Renal cortical epithelial cell (primary cell): ENCODE results near the gene ST3GAL4. TPM values are rescaled to one million over a fixed set of nuclear protein-coding genes. Genes with fewer than 3 reads are reported as not detected.

Experiments used
- DNase-seq: peaks from one replicate; pipeline ENCODE4 v3.0.0-alpha.2; 2011; ENCODE audit warnings: low read depth
- total RNA-seq: library from RNA; depleted of rRNA; stranded (reverse); fragments of >200 nt; gene quantifications from 2 replicates; pipeline ENCODE4 v1.2.3, GENCODE V29; 2014

The ST3GAL4 gene
- total RNA-seq, 1 donor from 2014 or later = 17.8 TPM

DNA sequence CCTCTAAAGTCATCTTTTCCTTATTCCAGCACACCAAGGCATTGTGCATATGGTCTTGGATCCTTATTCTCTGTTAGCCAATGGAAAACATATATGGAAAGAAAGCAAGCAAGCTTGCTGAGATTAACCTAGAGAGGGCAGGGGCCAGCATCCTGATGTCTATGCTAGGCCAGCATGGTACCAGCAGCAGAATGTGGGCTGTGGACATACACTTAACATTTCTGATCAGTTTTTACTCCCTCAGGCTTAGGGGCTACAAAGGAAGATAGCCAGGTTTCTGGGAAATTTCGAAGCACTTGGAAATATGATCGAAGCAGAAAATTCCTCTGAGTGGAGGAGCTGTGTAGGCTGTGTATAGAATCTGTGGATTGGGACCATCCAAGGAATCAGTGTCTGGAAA, 67.0 kb downstream of the ST3GAL4 start:
- no peak for DNase-seq

DNA sequence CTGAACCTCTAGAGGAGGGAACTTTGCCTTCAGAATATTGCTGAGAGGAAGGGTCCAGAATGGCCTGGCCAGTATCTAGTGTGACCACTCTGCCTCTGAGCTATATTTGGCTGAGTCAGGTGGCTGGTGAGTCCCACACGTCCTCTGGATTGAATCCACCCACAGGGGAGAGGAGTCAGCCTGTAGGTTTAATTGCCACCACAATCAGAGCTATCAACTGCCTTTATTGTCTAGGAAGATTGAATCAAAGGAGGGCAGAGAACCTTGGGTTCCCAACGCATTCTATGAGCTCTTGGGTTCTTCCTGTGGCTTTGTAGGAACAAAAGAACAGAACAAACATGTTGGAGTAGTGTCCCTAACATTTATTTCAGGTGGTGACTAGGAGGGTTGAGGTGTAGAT, 67.7 kb downstream of the ST3GAL4 start:
- no peak for DNase-seq

DNA sequence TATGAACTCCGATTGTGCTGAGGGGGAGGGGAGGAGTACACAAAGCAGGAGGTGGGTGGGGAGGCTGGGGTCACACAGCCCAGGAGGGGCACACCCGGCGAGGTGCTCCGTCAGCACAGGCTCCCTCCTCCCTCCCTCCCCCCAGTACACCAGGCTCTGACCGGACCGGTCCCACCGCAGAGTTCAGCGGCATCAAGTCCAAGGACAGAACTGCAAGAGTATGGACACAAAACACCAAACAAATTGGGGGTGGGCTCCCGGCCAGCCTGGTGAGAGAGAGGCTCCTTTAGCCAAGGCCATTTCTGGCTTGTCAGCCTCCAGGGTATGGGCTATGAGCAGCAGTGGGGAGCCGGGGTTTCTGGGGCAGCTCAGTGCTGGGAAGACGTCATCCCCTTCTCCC, 68.3 kb downstream of the ST3GAL4 start:
- DNase-seq = no peak

DNA sequence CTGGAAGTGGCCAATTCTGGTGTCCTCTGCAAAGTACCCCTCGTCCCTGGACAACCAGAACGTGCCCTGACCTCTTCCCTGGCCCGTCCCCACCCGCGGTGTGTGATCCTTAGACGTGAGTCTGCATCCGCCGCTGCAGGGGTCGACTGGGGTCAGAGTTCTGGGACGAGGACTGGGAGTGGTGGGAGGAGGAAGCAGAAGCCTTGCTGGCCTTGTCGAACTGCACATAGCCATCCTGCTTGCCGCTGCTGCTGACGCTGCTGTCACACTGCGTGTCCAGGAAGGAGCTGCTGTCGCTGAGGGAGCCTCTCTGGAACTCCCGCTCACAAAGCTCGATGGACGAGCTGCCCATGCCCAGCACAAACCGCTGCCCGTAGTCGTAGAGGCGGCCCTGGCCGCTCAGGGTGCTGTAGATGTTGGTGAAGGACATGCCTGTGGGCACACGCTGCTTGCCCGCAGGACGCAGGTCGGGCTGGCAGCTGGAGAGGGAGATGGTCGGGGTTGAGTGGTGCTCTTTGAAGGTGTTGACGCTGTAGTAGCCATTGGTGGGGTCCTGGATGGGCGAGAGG, 69.1 kb downstream of the ST3GAL4 start:
- DNase-seq = no peak

DNA sequence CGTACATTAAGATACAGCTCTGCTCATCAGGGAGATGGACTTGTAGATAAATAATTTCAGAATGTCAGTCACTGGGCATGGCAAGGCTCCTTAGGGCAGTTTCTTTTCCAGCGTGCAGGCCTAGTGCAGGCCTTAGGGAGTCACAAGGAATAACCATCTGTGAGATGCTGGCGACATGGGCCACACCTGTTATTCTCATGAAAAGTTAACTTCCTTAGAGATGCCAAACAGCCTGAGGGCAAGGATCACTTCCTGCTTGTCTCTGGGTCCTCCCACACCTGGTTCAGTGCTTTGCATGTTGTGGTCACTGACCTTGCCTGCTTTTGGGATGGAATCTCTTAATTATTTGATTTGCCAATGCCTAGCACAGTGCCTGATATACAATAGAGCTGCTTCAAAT, 70.6 kb downstream of the ST3GAL4 start:
- no peak for DNase-seq

DNA sequence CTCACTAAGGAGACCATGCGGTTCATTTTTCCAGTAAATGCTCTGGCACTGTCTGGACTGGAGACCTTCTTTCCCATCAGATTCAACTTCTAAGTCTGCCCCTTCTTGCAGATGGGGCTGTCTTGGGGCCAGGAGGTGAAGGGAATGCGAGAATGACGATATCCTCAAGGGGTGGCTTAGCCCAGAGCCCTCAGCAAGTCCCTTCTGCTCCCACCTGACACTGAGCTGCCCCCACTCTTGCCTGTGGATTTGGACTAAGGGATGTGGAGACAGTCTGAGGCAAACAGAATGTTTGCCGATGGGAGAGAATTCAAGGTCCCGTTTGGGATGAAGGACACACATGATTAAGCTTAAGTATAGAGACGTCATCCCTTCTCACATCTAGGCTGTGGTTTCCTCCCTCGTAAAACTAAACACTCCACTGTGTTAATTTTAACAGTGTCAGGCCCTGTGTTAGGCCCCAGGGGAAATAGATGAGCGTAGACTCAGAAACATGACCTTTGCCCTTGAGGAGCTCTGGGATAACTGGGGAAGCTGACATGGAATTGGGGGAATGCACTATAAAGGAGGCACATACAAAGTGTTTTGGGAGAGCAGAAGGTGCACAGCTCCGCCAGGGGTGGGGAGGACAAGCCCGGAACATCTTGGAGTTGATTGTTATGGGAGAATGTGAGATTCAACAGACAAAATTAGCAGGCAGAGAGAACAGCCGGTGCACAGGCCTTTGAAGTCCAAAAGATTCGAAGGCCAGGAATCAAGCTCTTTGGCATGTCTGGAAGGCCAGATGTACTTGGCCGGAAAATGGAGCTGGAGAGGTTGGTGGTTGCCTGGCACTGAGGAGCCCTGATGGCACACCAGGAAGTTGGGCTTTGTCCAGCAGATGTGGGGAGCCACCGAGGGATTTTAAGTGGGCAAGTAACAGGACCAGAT, 71.6 kb downstream of the ST3GAL4 start:
- peak; percentile 41 for DNase-seq

DNA sequence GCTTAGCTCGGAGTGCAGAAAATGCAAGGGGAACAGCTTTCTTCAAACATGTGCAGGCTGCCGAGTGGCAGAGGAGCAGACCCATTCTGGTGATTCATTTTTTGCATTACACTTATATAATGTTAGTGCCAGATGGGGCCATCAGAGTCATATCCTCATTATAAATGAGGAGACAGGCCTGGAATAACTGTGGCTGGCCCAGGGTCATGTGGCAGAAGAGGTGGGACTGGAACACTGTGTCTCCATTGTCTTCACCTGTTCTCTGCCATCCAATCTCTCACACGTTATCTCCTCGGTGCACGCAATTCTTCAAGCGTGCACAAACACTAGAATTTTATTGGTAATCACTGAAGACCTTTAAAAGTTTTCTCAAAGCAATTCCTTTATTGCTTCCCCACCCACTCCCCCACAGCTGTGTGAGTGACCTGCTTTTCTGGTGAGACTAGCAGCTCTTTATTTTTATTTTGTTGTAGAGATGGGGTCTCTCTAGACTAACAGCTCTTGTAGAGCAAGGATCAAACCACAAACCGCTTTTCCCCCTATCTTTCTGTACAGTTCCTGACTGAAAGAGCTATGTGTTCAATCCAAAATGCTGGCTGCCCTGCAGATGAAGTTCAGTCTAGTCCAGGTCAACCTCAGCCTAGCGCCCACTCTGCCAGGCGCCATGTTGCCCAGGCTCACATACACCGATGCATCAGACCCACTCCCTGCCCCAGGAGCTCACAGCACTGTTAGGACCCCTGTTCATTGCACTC, 75.3 kb downstream of the ST3GAL4 start:
- DNase-seq = no peak

DNA sequence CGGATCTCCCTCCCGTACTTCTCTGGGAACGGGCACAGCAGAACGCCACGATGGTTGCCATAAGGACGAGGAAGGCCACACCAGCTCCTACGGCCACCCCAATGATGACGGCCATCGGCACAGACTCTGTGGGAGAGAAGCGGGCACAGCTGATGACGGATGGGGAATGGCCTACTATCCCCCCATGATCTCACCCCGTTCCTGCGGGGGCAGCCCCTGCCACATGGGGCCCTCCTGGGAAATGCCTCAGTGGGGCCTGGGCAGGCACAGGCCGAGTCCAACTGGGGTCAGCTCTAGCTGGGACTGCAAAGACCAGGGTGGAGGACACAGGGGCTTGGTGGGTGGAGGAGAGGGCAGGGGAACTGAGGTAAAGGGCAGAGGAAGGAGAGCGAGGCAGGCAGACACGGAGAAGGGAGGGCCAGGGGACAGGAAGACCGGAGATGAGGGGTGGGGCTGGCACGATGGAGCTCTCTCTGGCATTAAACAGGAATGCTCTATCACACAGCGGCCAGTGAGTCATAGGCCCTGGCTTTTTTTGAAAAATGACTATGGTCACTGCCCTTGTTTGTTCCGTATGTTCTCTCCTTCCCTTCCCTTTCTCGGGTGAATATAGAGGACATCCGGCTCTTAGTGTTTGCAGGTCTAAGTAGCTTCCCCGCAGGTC, 76.0 kb downstream of the ST3GAL4 start:
- peak; percentile 3 for DNase-seq

DNA sequence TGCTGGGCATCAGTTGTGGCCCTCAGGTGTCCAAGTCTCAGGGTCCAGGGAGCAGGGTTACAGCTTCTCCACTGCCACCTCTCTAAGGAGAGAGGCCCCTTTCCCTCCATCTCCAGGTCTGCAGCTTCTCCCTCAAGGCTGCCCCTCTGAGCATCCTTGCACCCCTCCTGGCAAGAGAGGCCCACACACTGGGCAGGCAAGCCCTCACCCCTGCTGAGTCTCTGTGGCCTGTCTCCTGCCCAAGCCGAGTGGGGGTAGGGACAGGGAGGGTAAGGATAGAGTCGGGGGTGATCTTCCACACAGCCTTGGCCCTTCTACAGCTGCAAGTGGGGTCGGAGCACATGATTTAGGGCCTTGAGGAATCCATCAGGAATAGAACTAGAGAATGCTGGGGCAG, 76.6 kb downstream of the ST3GAL4 start:
- no peak for DNase-seq

DNA sequence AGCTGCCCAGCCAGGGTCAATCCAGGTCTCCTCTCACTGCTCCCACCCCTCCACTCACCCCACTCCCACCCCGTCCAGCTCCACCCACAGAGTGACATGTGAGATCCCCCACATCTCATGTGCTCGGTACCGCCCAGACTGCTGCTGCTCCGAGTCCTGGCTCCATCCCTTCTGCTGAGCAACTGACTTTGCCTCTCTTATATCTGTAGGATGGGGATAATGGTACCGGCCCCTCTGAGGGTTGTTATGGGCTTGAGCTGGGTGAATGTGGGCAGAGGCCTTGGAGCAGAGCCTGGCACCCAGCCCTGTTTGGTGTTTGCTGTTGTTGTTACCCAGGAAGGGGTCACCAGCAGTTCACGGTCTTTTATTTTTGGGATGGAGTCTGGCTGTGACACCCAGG, 77.0 kb downstream of the ST3GAL4 start:
- DNase-seq = no peak

DNA sequence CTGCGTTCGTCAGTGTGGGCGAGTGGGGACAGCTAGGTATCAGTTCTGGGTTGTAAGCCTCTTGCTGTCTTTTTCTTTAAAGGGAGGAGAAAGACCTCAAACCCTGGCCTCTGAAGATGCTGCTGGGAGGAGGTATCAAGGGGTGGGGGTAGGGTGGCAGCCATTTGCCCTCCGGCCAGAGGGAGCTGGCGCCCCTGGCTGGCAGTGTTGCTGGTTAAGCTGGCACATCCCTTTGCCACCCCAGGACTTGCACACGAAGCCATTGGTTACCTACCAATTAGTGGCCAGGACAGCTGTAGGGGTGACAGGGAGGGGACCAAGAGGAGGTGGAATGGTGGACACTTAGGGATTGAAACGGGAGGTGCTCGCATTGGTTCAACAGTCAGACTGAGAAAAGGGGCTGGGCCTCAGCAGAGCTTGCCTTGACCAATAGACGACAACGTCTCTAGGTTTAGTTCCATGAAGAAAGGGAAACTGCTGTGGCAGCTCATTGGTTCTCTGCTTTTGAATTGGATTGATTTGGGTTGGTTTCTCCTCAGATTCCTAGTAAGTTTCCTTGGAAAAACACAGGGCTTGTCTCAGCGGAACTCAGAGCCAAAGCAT, 77.9 kb downstream of the ST3GAL4 start:
- no peak for DNase-seq

DNA sequence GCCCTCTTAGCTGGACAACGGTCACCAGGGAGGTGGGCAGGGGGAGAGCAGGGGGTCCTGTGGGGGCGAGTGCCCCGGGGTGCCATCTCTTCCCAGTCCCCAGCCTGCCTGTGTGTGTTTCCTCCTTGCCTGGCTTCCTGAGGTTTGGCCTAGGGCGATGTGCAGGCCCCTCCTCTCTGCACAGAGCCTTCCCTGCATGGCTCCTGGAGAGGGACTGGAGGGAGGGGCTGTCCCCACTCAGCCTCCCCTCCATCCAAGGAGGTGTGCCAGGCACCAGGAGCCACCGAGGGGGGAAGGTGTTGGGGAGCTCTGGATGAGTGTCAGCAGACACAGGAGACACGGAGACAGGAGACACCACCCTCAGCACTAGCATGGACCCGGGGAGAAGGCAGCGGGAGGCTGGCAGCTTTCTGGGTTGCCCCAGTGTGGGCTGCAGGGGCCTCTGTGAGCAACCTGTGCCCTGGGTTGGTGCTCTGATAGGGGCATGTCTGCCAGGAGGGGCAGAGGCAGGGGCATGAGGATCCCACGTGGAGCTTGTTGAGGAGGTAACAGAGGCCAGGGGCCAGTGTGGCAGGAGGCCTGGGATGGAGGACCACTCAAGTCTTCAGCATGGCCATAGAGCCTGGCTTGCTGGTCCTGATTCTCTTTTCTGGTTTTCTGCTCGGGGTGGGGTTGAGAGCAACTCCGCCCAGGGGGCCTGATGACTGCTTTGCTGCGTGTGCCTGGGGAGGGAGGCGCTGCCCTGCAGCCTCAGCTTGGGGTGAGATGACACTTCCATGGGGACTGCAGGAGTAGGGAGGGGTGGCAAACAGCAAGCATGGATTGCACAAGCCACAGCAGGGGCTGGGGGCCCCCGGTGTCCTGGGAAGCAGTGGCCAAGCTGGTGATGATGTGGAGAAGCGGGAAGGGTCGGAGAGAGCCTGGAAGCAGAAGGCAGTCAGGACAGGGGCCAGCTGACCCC, 78.8 kb downstream of the ST3GAL4 start:
- DNase-seq = no peak

DNA sequence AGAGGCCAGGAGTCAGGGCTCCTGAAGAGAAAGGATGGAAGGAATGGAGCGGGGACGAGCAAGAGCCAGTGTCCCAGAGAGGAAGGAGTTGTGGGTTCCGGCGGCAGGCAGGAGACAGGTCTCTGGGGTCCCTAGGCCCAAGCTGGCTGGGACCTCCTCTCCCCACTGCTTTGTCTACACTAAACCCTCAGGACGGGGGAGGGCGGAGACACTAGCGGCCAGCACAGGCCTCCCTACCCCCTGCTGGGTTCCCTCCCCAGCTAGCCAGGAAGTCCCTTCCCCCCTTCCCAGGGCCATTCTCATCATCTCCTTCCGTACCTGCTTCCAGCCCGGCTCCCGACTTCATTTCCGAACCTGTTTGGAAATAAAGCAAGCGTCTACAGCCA, 79.5 kb downstream of the ST3GAL4 start:
- no peak for DNase-seq

DNA sequence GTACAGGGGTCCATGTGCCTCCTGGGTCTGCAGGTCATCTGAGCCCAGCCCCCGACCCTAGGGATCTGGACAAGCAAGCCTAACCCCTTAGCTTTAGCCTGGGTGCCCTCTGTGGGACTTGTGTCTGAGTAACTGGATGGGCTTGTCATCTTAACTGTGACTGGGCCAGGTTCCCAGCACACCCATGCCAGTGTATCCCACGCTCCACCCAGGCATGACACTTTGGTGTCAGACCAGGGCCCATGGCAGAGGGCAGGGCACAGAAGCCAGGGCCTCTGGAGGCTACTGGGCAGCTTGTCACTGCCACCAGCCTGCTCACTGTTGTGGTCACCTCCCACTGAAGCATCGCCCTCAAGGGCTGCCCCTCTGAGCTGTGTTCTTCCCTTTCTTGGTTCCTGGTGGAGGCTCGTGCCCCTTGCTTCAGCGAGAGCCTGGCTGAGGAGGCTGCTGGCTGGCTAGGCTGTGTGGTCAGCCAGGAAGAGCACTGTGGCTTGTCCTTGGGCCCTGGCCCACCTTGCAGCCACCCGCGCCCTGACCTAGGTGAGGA, 80.8 kb downstream of the ST3GAL4 start:
- DNase-seq = no peak

DNA sequence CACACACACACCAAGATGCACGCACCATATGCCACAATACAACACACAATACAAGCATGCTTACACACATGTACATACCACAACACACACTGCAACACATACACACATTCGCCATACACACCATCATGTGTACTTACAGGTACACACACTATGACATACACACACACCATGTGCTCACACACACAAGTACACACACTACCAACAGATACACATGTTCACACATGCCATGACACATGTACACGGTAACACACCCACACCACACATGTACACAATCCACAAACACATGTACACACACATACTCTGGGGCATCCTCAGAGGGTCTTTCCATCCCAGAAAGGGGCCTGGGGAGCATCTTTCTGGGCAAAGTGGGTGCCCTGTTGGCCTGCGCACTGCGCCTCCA, 82.2 kb downstream of the ST3GAL4 start:
- no peak for DNase-seq

DNA sequence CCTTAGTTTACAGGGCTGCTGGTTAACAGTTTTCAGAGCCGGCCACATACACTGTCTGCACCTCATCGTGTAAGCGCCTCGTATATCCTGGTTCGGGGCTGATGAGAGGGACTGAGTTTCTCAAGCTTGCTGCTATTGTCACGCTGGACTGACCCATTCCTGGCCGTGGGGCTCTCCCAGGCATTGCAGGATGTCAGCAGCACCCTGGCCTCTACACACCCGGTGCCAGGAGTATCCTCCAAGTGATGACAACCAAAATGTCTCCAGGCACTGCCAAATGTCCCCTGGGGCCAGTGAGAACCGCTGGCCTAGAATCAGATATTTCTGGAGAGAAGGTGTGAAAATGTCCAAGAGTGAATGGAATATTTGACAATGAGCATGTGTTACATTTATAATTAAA, 82.8 kb downstream of the ST3GAL4 start:
- no peak for DNase-seq

DNA sequence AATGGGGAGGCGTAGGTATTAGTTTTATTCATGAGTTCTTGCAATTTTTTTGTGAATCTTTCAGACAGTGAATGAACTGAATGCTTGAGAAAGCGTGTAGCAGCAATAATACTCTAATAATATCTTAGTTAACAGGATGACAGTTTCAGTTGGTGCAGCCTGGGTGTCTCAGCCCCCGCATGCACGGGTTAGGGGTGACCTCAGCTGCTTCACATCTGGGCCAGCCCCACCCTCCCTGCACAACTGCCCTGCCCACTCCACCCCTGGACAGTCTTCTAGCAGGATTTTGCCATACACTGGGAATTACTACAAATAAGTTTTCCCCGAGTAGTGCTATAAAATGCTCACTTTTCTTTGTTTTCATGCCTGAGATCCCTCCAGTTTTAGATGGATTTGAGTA, 83.2 kb downstream of the ST3GAL4 start:
- no peak for DNase-seq

DNA sequence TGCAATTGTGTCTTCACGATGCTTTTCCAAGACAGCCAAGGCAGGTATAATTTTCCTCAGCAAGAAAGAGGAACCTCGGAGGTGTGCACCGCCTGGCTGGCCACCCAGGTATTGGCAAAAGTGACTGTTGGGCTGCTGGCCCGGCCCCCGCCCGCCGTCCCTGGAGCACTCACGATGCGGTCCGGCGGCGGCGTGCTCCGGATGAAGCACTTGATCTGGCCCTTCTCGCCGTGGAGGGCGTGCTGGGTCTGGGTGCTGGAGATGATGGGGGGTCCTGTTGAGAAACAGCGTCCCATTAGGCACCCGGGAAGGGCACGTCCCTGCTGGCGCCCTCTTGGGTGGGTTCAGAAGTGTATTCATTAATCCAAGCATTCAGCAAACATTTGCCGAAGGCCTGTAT, 84.8 kb downstream of the ST3GAL4 start:
- DNase-seq = no peak

DNA sequence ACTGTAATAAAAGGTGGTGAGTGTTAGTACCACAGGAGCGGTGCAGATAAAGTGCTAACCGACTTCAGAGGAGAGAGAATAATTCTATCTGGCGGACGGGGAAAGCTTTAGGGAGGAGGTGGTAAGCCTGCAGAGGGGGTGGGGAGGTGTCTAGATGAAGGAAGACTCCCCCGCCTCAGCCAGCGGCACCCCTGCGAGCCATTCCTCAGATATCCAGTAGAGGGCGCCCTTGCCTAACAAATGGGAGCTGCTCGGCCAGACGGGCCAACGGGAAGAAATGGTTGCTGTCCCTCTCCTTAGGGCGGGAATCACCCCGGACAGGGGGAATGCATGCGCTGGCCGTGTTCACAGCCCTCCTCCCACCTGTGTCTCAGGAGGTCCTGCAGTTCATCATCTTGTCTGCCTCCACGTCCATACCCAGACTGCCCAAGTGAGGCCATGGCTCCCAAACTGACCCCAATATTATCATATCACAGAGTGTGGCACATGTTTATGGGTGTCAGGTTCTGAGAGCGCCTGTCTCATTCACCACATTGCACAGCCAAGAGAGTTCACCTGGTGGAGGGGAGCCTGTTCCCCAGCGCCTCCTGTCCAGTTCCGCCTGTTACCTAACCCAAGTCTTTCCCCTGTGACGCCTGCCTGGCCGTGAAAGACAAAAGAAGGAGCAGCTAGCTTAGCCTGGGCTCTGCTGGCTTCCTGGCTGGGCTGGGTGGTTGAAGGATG, 85.5 kb downstream of the ST3GAL4 start:
- DNase-seq = peak; percentile 33

DNA sequence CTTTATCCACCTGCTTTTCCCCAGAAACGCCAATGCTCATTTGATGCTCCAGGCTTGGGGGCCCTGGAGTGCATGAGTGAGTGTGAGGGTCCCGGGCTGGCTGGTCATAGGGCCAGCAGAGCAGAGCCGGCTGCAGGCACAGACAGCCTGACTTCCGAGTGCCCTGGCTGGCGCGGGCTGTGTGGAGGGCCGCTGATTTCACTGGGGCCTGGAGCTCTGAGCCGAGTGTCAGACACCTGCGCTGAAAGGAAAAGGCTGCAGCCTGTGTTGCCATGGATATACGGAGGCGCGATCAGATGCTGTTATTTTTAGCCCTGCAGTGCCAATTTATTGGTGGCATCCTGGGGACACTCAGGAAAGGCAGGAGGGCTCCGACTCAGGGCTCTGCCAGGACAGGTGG, 87.6 kb downstream of the ST3GAL4 start:
- DNase-seq = no peak
